GM19468 (cell line): ENCODE results near the gene LHFPL3.
"Not testable (repeated sequence)": the region's sequence is repeated elsewhere in the genome, so short reads cannot be mapped to it uniquely, and the experiment has no call there.

Experiments
- ATAC-seq: cut with Tn5 transposase; IDR thresholded peaks from one replicate; pipeline ENCODE4 v1.9.1; 2021; ENCODE audit warnings: mild to moderate bottlenecking, moderate library complexity, moderate number of reproducible peaks; ENCODE audit not compliant: unreplicated experiment; ENCODE audit errors: extremely low read depth

The LHFPL3 gene

GRCh38 chr7:104657134-104657533, 328.7 kb downstream of the LHFPL3 start:
- no peak for ATAC-seq

GRCh38 chr7:104661575-104661974, 333.2 kb downstream of the LHFPL3 start:
- no peak for ATAC-seq

GRCh38 chr7:104664648-104665047, 336.2 kb downstream of the LHFPL3 start:
- no peak for ATAC-seq

GRCh38 chr7:104677587-104677986, 349.2 kb downstream of the LHFPL3 start:
- no peak for ATAC-seq

GRCh38 chr7:104679085-104679484, 350.7 kb downstream of the LHFPL3 start:
- no peak for ATAC-seq

- ATAC-seq, result no peak
Observed at GRCh38 chr7:104686286-104686685, 357.9 kb downstream of the LHFPL3 start.

- ATAC-seq, result no peak
Observed at GRCh38 chr7:104694710-104695109, 366.3 kb downstream of the LHFPL3 start.

GRCh38 chr7:104695563-104695962, 367.2 kb downstream of the LHFPL3 start:
- no peak for ATAC-seq

- no peak for ATAC-seq
Observed at GRCh38 chr7:104700336-104700735, 371.9 kb downstream of the LHFPL3 start.

GRCh38 chr7:104721027-104721426, 392.6 kb downstream of the LHFPL3 start:
- not testable (repeated sequence) for ATAC-seq

- ATAC-seq, result no peak
Observed at GRCh38 chr7:104723001-104723400, 394.6 kb downstream of the LHFPL3 start.

GRCh38 chr7:104758504-104758903, 430.1 kb downstream of the LHFPL3 start:
- no peak for ATAC-seq

GRCh38 chr7:104761892-104762291, 433.5 kb downstream of the LHFPL3 start:
- no peak for ATAC-seq

GRCh38 chr7:104767113-104767512, 438.7 kb downstream of the LHFPL3 start:
- no peak for ATAC-seq

- ATAC-seq, result no peak
Observed at GRCh38 chr7:104767826-104768536, 439.6 kb downstream of the LHFPL3 start.

GRCh38 chr7:104772405-104773345, 444.3 kb downstream of the LHFPL3 start:
- no peak for ATAC-seq

GRCh38 chr7:104773796-104774195, 445.4 kb downstream of the LHFPL3 start:
- ATAC-seq, result no peak

GRCh38 chr7:104775531-104775930, 447.1 kb downstream of the LHFPL3 start:
- no peak for ATAC-seq

- no peak for ATAC-seq
Observed at GRCh38 chr7:104777301-104777800, 448.9 kb downstream of the LHFPL3 start.

GRCh38 chr7:104779888-104780287, 451.5 kb downstream of the LHFPL3 start:
- ATAC-seq, result no peak

GRCh38 chr7:104784686-104785085, 456.3 kb downstream of the LHFPL3 start:
- ATAC-seq, result no peak
